ENCODE results near the gene NOTCH2. TPM values are rescaled to one million over a fixed set of nuclear protein-coding genes. Genes with fewer than 3 reads are reported as not detected.

The NOTCH2 gene
- polyA plus RNA-seq, 1 donor (not counting 4 experiments of a cell fraction or from before 2014, with no cell fraction given), result 22.5 TPM

- H3K79me2 ChIP-seq (ENCODE audit: control insufficient read depth, insufficient read depth, low read length), result no peaks in the 10 kb centered on the region
- no peak for TF ChIP-seq CTCF (optimal IDR thresholded peaks at IDR 0.05 in 1 of 3, IDR thresholded peaks at IDR 0.05 in 1 of 3, conservative IDR thresholded peaks at IDR 0.05 in 1 of 3; ENCODE audit: extremely low read depth in 1 of 3, insufficient read depth in 2 of 3, low read length in 3 of 3)
- TF ChIP-seq EZH2 (IDR thresholded peaks at IDR 0.05; ENCODE audit: low read length), result no peak
- H3K4me2 ChIP-seq (ENCODE audit: control insufficient read depth, extremely low read depth, insufficient read depth, low read depth, low read length), result no peak overlapping the region
- peaks cover 10% of the 10 kb centered on the region for H3K4me1 ChIP-seq (ENCODE audit: control insufficient read depth, extremely low read depth, insufficient read depth, low read length)
- FAIRE-seq (no peak), DNase-seq (ENCODE audit: low read depth, low spot score) (no peak)
- no peaks in the 10 kb centered on the region for H3K9me1 ChIP-seq (ENCODE audit: control insufficient read depth, extremely low read depth, insufficient read depth, low read length)
- dilution Hi-C loops (cut with MboI; ENCODE audit: extremely low pct_ligation_motif_present, low sequenced_read_pairs), result no loop called here
- H2AFZ ChIP-seq (ENCODE audit: control insufficient read depth, low read length), result no peak overlapping the region
- H3K4me3 ChIP-seq (ENCODE audit: control insufficient read depth in 2 of 3, extremely low read depth in 1 of 3, insufficient read depth in 2 of 3, low read depth in 1 of 3, low read length in 3 of 3), result no peak overlapping the region
- H3K27me3 ChIP-seq (ENCODE audit: control insufficient read depth, extremely low read depth, insufficient read depth, low read length), result no peaks in the 10 kb centered on the region
- no peaks in the 10 kb centered on the region for H3K9me3 ChIP-seq (ENCODE audit: control insufficient read depth, low read depth, low read length)
- H3K9ac ChIP-seq (ENCODE audit: control insufficient read depth, extremely low read depth, insufficient read depth, low read length), result no peak overlapping the region
- no peaks in the 10 kb centered on the region for H4K20me1 ChIP-seq (ENCODE audit: control insufficient read depth, extremely low read depth, insufficient read depth, low read length)
- no peak overlapping the region for H3K27ac ChIP-seq (ENCODE audit: control insufficient read depth, insufficient read depth, low read length)
- H3K36me3 ChIP-seq (ENCODE audit: control insufficient read depth in 2 of 2, extremely low read depth in 1 of 2, insufficient read depth in 2 of 2, low read length in 2 of 2), result peaks cover 56 to 64% of the 10 kb centered on the region in 2 experiments
Observed at GRCh38 chr1:119919241-119919640, 150.2 kb downstream of the NOTCH2 start.

- H2AFZ ChIP-seq (ENCODE audit: control insufficient read depth, low read length), result no peak overlapping the region
- H3K9me1 ChIP-seq (ENCODE audit: control insufficient read depth, extremely low read depth, insufficient read depth, low read length), result no peaks in the 10 kb centered on the region
- no peaks in the 10 kb centered on the region for H3K9me3 ChIP-seq (ENCODE audit: control insufficient read depth, low read depth, low read length)
- H3K36me3 ChIP-seq (ENCODE audit: control insufficient read depth in 2 of 2, extremely low read depth in 1 of 2, insufficient read depth in 2 of 2, low read length in 2 of 2), result peaks cover 56 to 59% of the 10 kb centered on the region in 2 experiments
- H3K27me3 ChIP-seq (ENCODE audit: control insufficient read depth, extremely low read depth, insufficient read depth, low read length), result no peaks in the 10 kb centered on the region
- H3K9ac ChIP-seq (ENCODE audit: control insufficient read depth, extremely low read depth, insufficient read depth, low read length), result no peak overlapping the region
- FAIRE-seq, result no peak
- H3K4me1 ChIP-seq (ENCODE audit: control insufficient read depth, extremely low read depth, insufficient read depth, low read length), result peaks cover 10% of the 10 kb centered on the region
- no peak for DNase-seq (ENCODE audit: low read depth, low spot score)
- no peak overlapping the region for H3K4me3 ChIP-seq (ENCODE audit: control insufficient read depth in 2 of 3, extremely low read depth in 1 of 3, insufficient read depth in 2 of 3, low read depth in 1 of 3, low read length in 3 of 3)
- no peak for TF ChIP-seq CTCF (optimal IDR thresholded peaks at IDR 0.05 in 1 of 3, IDR thresholded peaks at IDR 0.05 in 1 of 3, conservative IDR thresholded peaks at IDR 0.05 in 1 of 3; ENCODE audit: extremely low read depth in 1 of 3, insufficient read depth in 2 of 3, low read length in 3 of 3)
- no peak for TF ChIP-seq EZH2 (IDR thresholded peaks at IDR 0.05; ENCODE audit: low read length)
- dilution Hi-C loops (cut with MboI; ENCODE audit: extremely low pct_ligation_motif_present, low sequenced_read_pairs), result no loop called here
- H3K27ac ChIP-seq (ENCODE audit: control insufficient read depth, insufficient read depth, low read length), result no peak overlapping the region
- no peak overlapping the region for H3K4me2 ChIP-seq (ENCODE audit: control insufficient read depth, extremely low read depth, insufficient read depth, low read depth, low read length)
- no peaks in the 10 kb centered on the region for H3K79me2 ChIP-seq (ENCODE audit: control insufficient read depth, insufficient read depth, low read length)
- H4K20me1 ChIP-seq (ENCODE audit: control insufficient read depth, extremely low read depth, insufficient read depth, low read length), result no peaks in the 10 kb centered on the region
Observed at GRCh38 chr1:119918301-119918700, 151.2 kb downstream of the NOTCH2 start.
